Neuronal stem cell (in vitro differentiated cells): ENCODE data around the gene AACS.
"Not testable (repeated sequence)": the region's sequence is repeated elsewhere in the genome, so short reads cannot be mapped to it uniquely, and the experiment has no call there.

Experiments used
- DNase-seq: peaks from one replicate; pipeline ENCODE4 v3.0.0-alpha.2; 2013; ENCODE audit warnings: low spot score
- H2AFZ ChIP-seq: one replicate; pipeline ENCODE4 v1.6.1; 2013; ENCODE audit warnings: mild to moderate bottlenecking, low read length, inconsistent platforms
- H2AK5ac ChIP-seq: 2 replicates; pipeline ENCODE4 v1.6.1; 2013; ENCODE audit warnings: low read depth, mild to moderate bottlenecking, inconsistent platforms, low read length, moderate library complexity, mixed read lengths
- H2BK120ac ChIP-seq: 2 replicates; pipeline ENCODE4 v1.6.1; 2013; ENCODE audit warnings: low read depth, mild to moderate bottlenecking, inconsistent platforms, low read length, moderate library complexity, mixed read lengths
- H2BK12ac ChIP-seq: one replicate; pipeline ENCODE4 v1.6.1; 2013; ENCODE audit warnings: low read length, inconsistent platforms
- H2BK15ac ChIP-seq: 2 replicates; pipeline ENCODE4 v1.6.1; 2013; ENCODE audit warnings: mild to moderate bottlenecking, low read length, inconsistent platforms, mixed read lengths
- H2BK5ac ChIP-seq: one replicate; pipeline ENCODE4 v1.6.1; 2013; ENCODE audit warnings: inconsistent platforms, mild to moderate bottlenecking, low read length, moderate library complexity
- H3K14ac ChIP-seq: one replicate; pipeline ENCODE4 v1.6.1; 2013; ENCODE audit warnings: low read length, inconsistent platforms
- H3K18ac ChIP-seq: 2 replicates; pipeline ENCODE4 v1.6.1; 2013; ENCODE audit warnings: low read length, inconsistent platforms
- H3K23ac ChIP-seq: 2 replicates; pipeline ENCODE4 v1.6.1; 2013; ENCODE audit warnings: low read depth, mild to moderate bottlenecking, mixed read lengths, low read length, inconsistent platforms; ENCODE audit not compliant: poor library complexity
- H3K27ac ChIP-seq: replicated peaks from 3 replicates; pipeline ENCODE4 v1.5.1; 2013; ENCODE audit warnings: low read length, inconsistent platforms
- H3K27me3 ChIP-seq, 3 experiments: 2 replicates each; pipeline ENCODE4 v1.6.1; 2013; ENCODE audit warnings: low read length in 3 of 3, mild to moderate bottlenecking in 2 of 3, inconsistent platforms in 1 of 3, low read depth in 1 of 3, mixed read lengths in 1 of 3, moderate library complexity in 1 of 3; ENCODE audit not compliant: control insufficient read depth in 3 of 3, insufficient read depth in 3 of 3
- H3K36me3 ChIP-seq, 2 donors: replicated peaks in 1 of 2; 2 replicates each; pipeline ENCODE4 v1.6.1; 2013; ENCODE audit warnings: low read length in 2 of 2; ENCODE audit not compliant: control insufficient read depth in 2 of 2, insufficient read depth in 2 of 2
- H3K4ac ChIP-seq: 2 replicates; pipeline ENCODE4 v1.6.1; 2013; ENCODE audit warnings: inconsistent platforms, mild to moderate bottlenecking, low read length, moderate library complexity
- H3K4me1 ChIP-seq, 2 donors: 1 replicate in 1 of 2; 2 replicates in 1 of 2; pipeline ENCODE4 v1.6.1; 2013; ENCODE audit warnings: low read length in 2 of 2, low read depth in 1 of 2; ENCODE audit not compliant: control insufficient read depth in 2 of 2, insufficient read depth in 1 of 2
- H3K4me2 ChIP-seq: one replicate; pipeline ENCODE4 v1.6.1; 2013; ENCODE audit warnings: mild to moderate bottlenecking, low read length, inconsistent platforms; ENCODE audit not compliant: insufficient read depth, poor library complexity, severe bottlenecking
- H3K4me3 ChIP-seq, 2 donors: 2 replicates each; pipeline ENCODE4 v1.5.1; 2013; ENCODE audit warnings: low read length in 2 of 2, mild to moderate bottlenecking in 2 of 2, inconsistent platforms in 1 of 2, moderate library complexity in 1 of 2
- H3K79me1 ChIP-seq: one replicate; pipeline ENCODE4 v1.6.1; 2013; ENCODE audit warnings: low read depth, mild to moderate bottlenecking, inconsistent platforms, low read length, moderate library complexity
- H3K9ac ChIP-seq: one replicate; pipeline ENCODE4 v1.6.1; 2013; ENCODE audit warnings: mild to moderate bottlenecking, low read depth, low read length, inconsistent platforms; ENCODE audit not compliant: poor library complexity
- H3K9me3 ChIP-seq, 2 donors: replicated peaks in 1 of 2; 2 replicates each; pipeline versions ENCODE3 to v1.6.1; 2013; ENCODE audit warnings: low read length in 2 of 2, mild to moderate bottlenecking in 2 of 2, inconsistent platforms in 1 of 2, low read depth in 1 of 2, mixed read lengths in 1 of 2, moderate library complexity in 1 of 2; ENCODE audit not compliant: control insufficient read depth in 2 of 2, insufficient read depth in 1 of 2
- H4K8ac ChIP-seq: one replicate; pipeline ENCODE4 v1.6.1; 2013; ENCODE audit warnings: low read depth, mild to moderate bottlenecking, inconsistent platforms, low read length, moderate library complexity
- H4K91ac ChIP-seq: one replicate; pipeline ENCODE4 v1.6.1; 2013; ENCODE audit warnings: low read length, low read depth, mild to moderate bottlenecking, inconsistent platforms; ENCODE audit not compliant: poor library complexity
- WGBS, 2 donors: extraction: QIAGEN DNeasy Blood & Tissue Kit; methylation state at CpG; one replicate each; pipeline ENCODE4 v1.1.7; 2013; ENCODE audit warnings: missing lambda C conversion rate in 2 of 2, mixed read lengths in 1 of 2; ENCODE audit not compliant: insufficient read length in 2 of 2, insufficient replicate concordance in 1 of 2; ENCODE audit errors: extremely low coverage in 2 of 2; 5-methylcytosine and 5-hydroxymethylcytosine counted together

Gene AACS

DNA sequence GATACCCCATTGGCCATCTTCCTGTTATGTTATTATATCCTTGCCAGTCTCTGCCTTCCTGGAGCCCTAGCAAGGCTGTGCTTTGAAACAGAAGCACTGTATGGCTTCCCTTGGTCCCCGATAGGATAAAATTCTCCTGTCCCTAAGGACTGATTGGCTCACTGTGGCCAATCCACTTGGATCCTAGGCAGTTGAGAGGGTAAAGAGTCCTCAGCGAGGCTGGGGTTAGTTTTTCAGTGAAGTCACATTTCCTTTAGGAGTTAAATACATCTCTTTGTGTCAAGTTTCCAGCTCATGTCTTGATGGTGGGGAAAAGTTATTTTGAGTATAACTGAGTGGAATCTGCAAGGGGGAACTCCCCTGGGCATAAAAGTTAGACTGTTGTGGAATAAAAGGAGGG lies 7.3 kb downstream of the AACS start:
- Histone ChIP-seq H3K27me3 (no peaks in the 10 kb centered on the region), H3K4ac (no peak overlapping the region), H3K27ac (no peak overlapping the region), H3K14ac (no peak overlapping the region), H2AK5ac (no peak overlapping the region), H3K18ac (no peak overlapping the region), H3K4me3 (no peak overlapping the region), H2BK120ac (no peak overlapping the region), H3K36me3 (peaks cover 6 to 54% of the 10 kb centered on the region in 2 donors), H2BK15ac (no peak overlapping the region), H2BK5ac (no peak overlapping the region), H4K8ac (no peak overlapping the region), H3K9ac (no peak overlapping the region), H3K4me2 (no peak overlapping the region), H4K91ac (no peak overlapping the region), H3K23ac (no peak overlapping the region), H3K79me1 (peaks cover 5% of the 10 kb centered on the region), H3K4me1 (peaks cover 0 to 8% of the 10 kb centered on the region in 2 donors), H3K9me3 (no peaks in the 10 kb centered on the region), H2BK12ac (no peak overlapping the region), H2AFZ (no peak overlapping the region)
- no peak for DNase-seq
- no CpG with 5 or more reads among the region's 2 CpGs for WGBS, 2 donors

DNA sequence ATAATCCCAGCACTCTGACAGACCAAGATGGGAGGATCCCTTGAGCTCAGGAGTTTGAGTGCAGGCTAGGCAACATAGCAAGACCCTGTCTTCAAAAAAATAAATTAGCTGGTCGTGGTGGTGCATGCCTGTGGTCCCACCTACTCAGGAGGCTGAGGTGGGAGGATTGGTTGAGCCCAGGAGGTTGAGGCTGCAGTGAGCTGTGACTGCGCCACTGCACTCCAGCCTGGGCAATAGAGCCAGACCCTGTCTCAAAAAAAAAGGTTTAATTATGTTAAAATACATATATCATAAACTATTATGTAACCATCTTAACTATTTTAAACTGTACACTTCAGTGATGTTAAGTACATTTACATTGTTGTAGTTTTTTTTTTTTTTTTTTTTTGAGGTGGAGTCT lies 9.1 kb downstream of the AACS start:
- H3K14ac ChIP-seq, H3K27me3 ChIP-seq, H3K4ac ChIP-seq, DNase-seq, H3K79me1 ChIP-seq, H3K27ac ChIP-seq, H2BK12ac ChIP-seq, H3K4me3 ChIP-seq, H2BK5ac ChIP-seq, H3K18ac ChIP-seq, H3K9ac ChIP-seq, H3K4me2 ChIP-seq, H2BK120ac ChIP-seq, H3K23ac ChIP-seq, H2AFZ ChIP-seq, H3K4me1 ChIP-seq, H4K91ac ChIP-seq, H2BK15ac ChIP-seq, H3K9me3 ChIP-seq, H4K8ac ChIP-seq, H2AK5ac ChIP-seq: not testable (repeated sequence)
- no CpG with 5 or more reads among the region's 2 CpGs for WGBS, 2 donors
- peaks cover 10 to 63% of the 10 kb centered on the region in 2 donors for H3K36me3 ChIP-seq

DNA sequence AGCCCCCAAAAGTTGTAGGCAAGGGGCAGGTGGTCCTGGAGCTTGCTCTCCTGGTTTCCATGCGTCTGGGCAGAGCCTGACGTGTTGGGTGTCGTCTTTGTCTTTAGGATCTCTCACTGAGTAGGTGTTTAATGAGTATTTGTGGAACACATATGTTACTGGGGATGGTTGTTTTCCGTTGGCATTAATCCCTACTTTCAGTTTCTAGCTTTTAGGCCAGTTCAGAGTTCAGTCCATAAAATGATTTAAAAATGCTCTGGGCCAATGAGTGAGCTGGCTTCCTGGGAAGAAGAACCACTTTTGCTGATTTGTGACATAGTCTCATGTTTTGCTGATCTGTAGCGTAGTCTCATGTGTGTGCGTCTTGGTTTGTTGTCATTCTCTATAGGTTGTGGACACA lies 10.9 kb downstream of the AACS start:
- Histone ChIP-seq H3K4ac (no peak overlapping the region), H3K9me3 (no peaks in the 10 kb centered on the region), H3K27me3 (no peaks in the 10 kb centered on the region), H3K4me2 (no peak overlapping the region), H3K79me1 (no peaks in the 10 kb centered on the region), H4K8ac (no peak overlapping the region), H3K4me3 (no peak overlapping the region), H2AK5ac (no peak overlapping the region), H3K36me3 (peaks cover 10 to 66% of the 10 kb centered on the region in 2 donors), H2BK12ac (no peak overlapping the region), H3K9ac (no peak overlapping the region), H3K27ac (no peak overlapping the region), H3K4me1 (no peaks in the 10 kb centered on the region), H3K18ac (no peak overlapping the region), H4K91ac (no peak overlapping the region), H2AFZ (no peak overlapping the region), H2BK15ac (no peak overlapping the region), H2BK120ac (no peak overlapping the region), H2BK5ac (no peak overlapping the region), H3K14ac (no peak overlapping the region), H3K23ac (no peak overlapping the region)
- DNase-seq = no peak
- no CpG with 5 or more reads among the region's 6 CpGs for WGBS, 2 donors

DNA sequence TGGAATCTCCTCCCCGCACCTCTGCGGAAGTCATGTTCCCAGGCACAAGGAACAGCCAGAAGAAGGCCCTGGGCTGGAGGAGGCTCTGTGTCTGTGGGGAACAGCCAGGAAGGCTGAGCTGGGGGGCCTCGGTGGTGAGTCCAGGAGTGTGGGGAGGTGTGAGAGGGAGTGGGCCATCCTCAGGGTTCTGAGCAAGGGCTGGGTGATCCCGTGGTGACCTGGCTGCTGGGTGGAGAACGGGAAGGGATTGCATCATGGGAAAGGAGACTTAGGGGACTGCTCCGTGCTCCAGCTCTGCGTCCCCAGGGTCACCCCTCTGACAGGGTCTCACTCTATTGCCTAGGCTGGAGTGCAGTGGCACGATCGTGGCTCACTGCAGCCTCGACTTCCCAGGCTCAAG lies 13.8 kb downstream of the AACS start:
- no peak overlapping the region for H2AFZ ChIP-seq
- H2BK5ac ChIP-seq = no peak overlapping the region
- H2BK120ac ChIP-seq = no peak overlapping the region
- H3K4me3 ChIP-seq = no peak overlapping the region
- H3K9me3 ChIP-seq = no peaks in the 10 kb centered on the region
- no peak overlapping the region for H3K4me2 ChIP-seq
- H3K18ac ChIP-seq = no peak overlapping the region
- H3K4ac ChIP-seq = no peak overlapping the region
- no peaks in the 10 kb centered on the region for H3K4me1 ChIP-seq
- no peak overlapping the region for H4K91ac ChIP-seq
- H2BK15ac ChIP-seq = no peak overlapping the region
- H3K9ac ChIP-seq = no peak overlapping the region
- no CpG with 5 or more reads among the region's 10 CpGs for WGBS, 2 donors
- no peak for DNase-seq
- no peak overlapping the region for H3K14ac ChIP-seq
- H3K27ac ChIP-seq = no peak overlapping the region
- H3K79me1 ChIP-seq = no peaks in the 10 kb centered on the region
- no peak overlapping the region for H2BK12ac ChIP-seq
- H4K8ac ChIP-seq = no peak overlapping the region
- H2AK5ac ChIP-seq = no peak overlapping the region
- peaks cover 13 to 63% of the 10 kb centered on the region in 2 donors for H3K36me3 ChIP-seq
- no peak overlapping the region for H3K23ac ChIP-seq
- no peaks in the 10 kb centered on the region for H3K27me3 ChIP-seq
